H1 (cell line): ENCODE data around the gene RNF149. TPM values are rescaled to one million over a fixed set of nuclear protein-coding genes. Genes with fewer than 3 reads are reported as not detected.

ENCODE experiments used
- CTCF ChIA-PET: fragments of 300-600 bp; sonication (Branson Sonifier 250); formaldehyde crosslinking; loops from one replicate; lab custom pipeline; 2021; ENCODE audit not compliant: partially characterized antibody; lab: Charles Lee
- POLR2A ChIA-PET: fragments of 300-600 bp; sonication (Branson Sonifier 250); formaldehyde crosslinking; loops from one replicate; lab custom pipeline; 2021; ENCODE audit warnings: inconsistent platforms; ENCODE audit not compliant: partially characterized antibody; lab: Charles Lee
- DNase-seq, 2 experiments: peaks; one replicate each; pipeline versions ENCODE4 v3.0.0 to v3.0.0-alpha.2; 2010 to 2022; ENCODE audit warnings: low spot score in 2 of 2, low read depth in 1 of 2, mixed read lengths in 1 of 2
- FAIRE-seq: peaks from 2 replicates; lab custom pipeline; 2011; peaks lifted over from hg19 to GRCh38; lab: Jason Lieb, UNC
- H2AFZ ChIP-seq: 2 replicates; pipeline ENCODE4 v1.8.1; 2012; ENCODE audit warnings: low read length, inconsistent platforms
- H2AK5ac ChIP-seq: 2 replicates; pipeline ENCODE4 v1.6.1; 2013; ENCODE audit warnings: low read depth, low read length
- H2BK120ac ChIP-seq: replicated peaks from 2 replicates; pipeline ENCODE3; 2013; ENCODE audit warnings: low read depth, low read length, inconsistent platforms
- H2BK12ac ChIP-seq: 2 replicates; pipeline ENCODE4 v1.6.1; 2013; ENCODE audit warnings: low read depth, low read length
- H2BK15ac ChIP-seq: 2 replicates; pipeline ENCODE4 v1.6.1; 2013; ENCODE audit warnings: low read length
- H2BK20ac ChIP-seq: 2 replicates; pipeline ENCODE4 v1.6.1; 2013; ENCODE audit warnings: low read length
- H2BK5ac ChIP-seq: 2 replicates; pipeline ENCODE4 v1.6.1; 2013; ENCODE audit warnings: low read depth, low read length
- H3K14ac ChIP-seq: 2 replicates; pipeline ENCODE4 v1.6.1; 2013; ENCODE audit warnings: inconsistent platforms; ENCODE audit not compliant: insufficient read length
- H3K18ac ChIP-seq: 2 replicates; pipeline ENCODE4 v1.6.1; 2013; ENCODE audit warnings: low read length; ENCODE audit errors: extremely low read depth
- H3K23ac ChIP-seq: 2 replicates; pipeline ENCODE4 v1.6.1; 2013; ENCODE audit warnings: inconsistent platforms; ENCODE audit not compliant: insufficient read length
- H3K23me2 ChIP-seq: 2 replicates; pipeline ENCODE4 v1.6.1; 2013; ENCODE audit warnings: low read depth, low read length
- H3K27ac ChIP-seq: 2 replicates; pipeline ENCODE4 v1.6.1; 2011; ENCODE audit warnings: low read depth, low read length, inconsistent platforms
- H3K27me3 ChIP-seq, 4 experiments: replicated peaks in 1 of 4; 1 replicate in 1 of 4; 2 replicates in 3 of 4; pipeline versions ENCODE4 v1.6.1 to v1.8.1; 2011 to 2013; ENCODE audit warnings: low read length in 3 of 4, mild to moderate bottlenecking in 3 of 4, inconsistent platforms in 2 of 4, mixed read lengths in 2 of 4, moderate library complexity in 1 of 4; ENCODE audit not compliant: control insufficient read depth in 3 of 4, insufficient read depth in 3 of 4; ENCODE audit errors: extremely low read depth in 1 of 4
- H3K36me3 ChIP-seq, 4 experiments: 2 replicates each; pipeline versions ENCODE4 v1.6.1 to v1.8.1; 2011 to 2013; ENCODE audit warnings: mild to moderate bottlenecking in 4 of 4, low read length in 3 of 4, moderate library complexity in 2 of 4, control low read depth in 1 of 4, inconsistent platforms in 1 of 4; ENCODE audit not compliant: insufficient read depth in 4 of 4, control insufficient read depth in 2 of 4
- H3K4ac ChIP-seq: replicated peaks from 2 replicates; pipeline ENCODE3; 2013; ENCODE audit warnings: low read length, low read depth, mixed read lengths, inconsistent platforms; ENCODE audit not compliant: insufficient read length
- H3K4me1 ChIP-seq, 4 experiments: replicated peaks in 1 of 4; 1 replicate in 1 of 4; 2 replicates in 3 of 4; pipeline versions ENCODE4 v1.6.1 to v1.8.1; 2011 to 2013; ENCODE audit warnings: low read length in 3 of 4, inconsistent platforms in 2 of 4, mixed read lengths in 1 of 4; ENCODE audit not compliant: insufficient read depth in 4 of 4, control insufficient read depth in 3 of 4
- H3K4me2 ChIP-seq, 2 experiments: 2 replicates each; pipeline versions ENCODE4 v1.6.1 to v1.8.1; 2011 to 2013; ENCODE audit warnings: low read depth in 2 of 2, low read length in 2 of 2, control low read depth in 1 of 2, inconsistent platforms in 1 of 2, mild to moderate bottlenecking in 1 of 2; ENCODE audit not compliant: insufficient read depth in 1 of 2
- H3K4me3 ChIP-seq, 4 experiments: fragments of 200-600, 300-600 bp in 1 of 4; sonication (generic), shearing (Covaris generic), sonication (Bioruptor Twin) in 1 of 4; 2 replicates each; pipeline versions ENCODE4 v1.5.1 to v1.8.1; 2011 to 2016; ENCODE audit warnings: low read length in 4 of 4, low read depth in 3 of 4, control low read depth in 2 of 4, inconsistent platforms in 2 of 4, mild to moderate bottlenecking in 2 of 4, mixed read lengths in 1 of 4, moderate library complexity in 1 of 4; ENCODE audit not compliant: insufficient read depth in 2 of 4; ENCODE audit errors: extremely low read depth in 1 of 4
- H3K56ac ChIP-seq: replicated peaks from 2 replicates; pipeline ENCODE3; 2013; ENCODE audit warnings: low read depth, mild to moderate bottlenecking, mixed read lengths, low read length, inconsistent platforms; ENCODE audit not compliant: insufficient read length
- H3K79me1 ChIP-seq: 2 replicates; pipeline ENCODE4 v1.6.1; 2013; ENCODE audit warnings: low read depth, low read length, control low read depth
- H3K79me2 ChIP-seq, 2 experiments: 2 replicates each; pipeline versions ENCODE4 v1.6.1 to v1.8.1; 2012 to 2013; ENCODE audit warnings: low read length in 2 of 2, mild to moderate bottlenecking in 2 of 2, inconsistent platforms in 1 of 2; ENCODE audit not compliant: insufficient read depth in 2 of 2, control insufficient read depth in 1 of 2
- H3K9ac ChIP-seq, 4 experiments: replicated peaks in 1 of 4; 1 replicate in 1 of 4; 2 replicates in 3 of 4; pipeline versions ENCODE4 v1.6.1 to v1.8.1; 2011 to 2013; ENCODE audit warnings: low read depth in 3 of 4, low read length in 3 of 4, control low read depth in 2 of 4, mild to moderate bottlenecking in 2 of 4, moderate library complexity in 2 of 4, inconsistent platforms in 1 of 4; ENCODE audit errors: extremely low read depth in 1 of 4
- H3K9me3 ChIP-seq, 2 experiments: 2 replicates each; pipeline versions ENCODE4 v1.6.1 to v1.8.1; 2012 to 2013; ENCODE audit warnings: mild to moderate bottlenecking in 2 of 2, moderate library complexity in 2 of 2, control low read depth in 1 of 2, inconsistent platforms in 1 of 2, low read depth in 1 of 2, low read length in 1 of 2, mixed read lengths in 1 of 2; ENCODE audit not compliant: insufficient read depth in 2 of 2
- H4K20me1 ChIP-seq, 2 experiments: replicated peaks in 1 of 2; 2 replicates each; pipeline versions ENCODE3 to v1.8.1; 2011 to 2013; ENCODE audit warnings: inconsistent platforms in 2 of 2, low read length in 2 of 2, mild to moderate bottlenecking in 1 of 2; ENCODE audit not compliant: insufficient read depth in 2 of 2, control insufficient read depth in 1 of 2
- H4K5ac ChIP-seq: 2 replicates; pipeline ENCODE4 v1.6.1; 2013; ENCODE audit warnings: low read length, low read depth, mixed read lengths, inconsistent platforms; ENCODE audit not compliant: insufficient read length
- H4K8ac ChIP-seq: 2 replicates; pipeline ENCODE4 v1.8.0; 2013; ENCODE audit warnings: mild to moderate bottlenecking, moderate library complexity, low read length, inconsistent platforms; ENCODE audit not compliant: insufficient read depth; ENCODE audit errors: extremely low read depth
- H4K91ac ChIP-seq: replicated peaks from 2 replicates; pipeline ENCODE3; 2013; ENCODE audit warnings: low read length, mixed read lengths, inconsistent platforms; ENCODE audit not compliant: insufficient read length
- CBX5 ChIP-seq: fragments of 300-800, 300-1000 bp; sonication (generic); IDR thresholded peaks from 2 replicates; pipeline ENCODE4 v1.7.1; 2016; ENCODE audit warnings: antibody characterized with exemption, low read length, low read depth
- CHD2 ChIP-seq: IDR thresholded peaks from 2 replicates; pipeline ENCODE4 v1.6.1; 2012; ENCODE audit warnings: low read length, improper control_type of control experiment
- EZH2 ChIP-seq: fragments of 200-600 bp; sonication (generic); IDR thresholded peaks from 2 replicates; pipeline ENCODE4 v1.7.1; 2012; ENCODE audit warnings: low read depth, mild to moderate bottlenecking, moderate library complexity, low read length, inconsistent platforms; ENCODE audit not compliant: severe bottlenecking
- MAX ChIP-seq: IDR thresholded peaks from 2 replicates; pipeline ENCODE4 v1.6.1; 2012; ENCODE audit warnings: inconsistent platforms
- NANOG ChIP-seq: IDR thresholded peaks from 2 replicates; pipeline ENCODE4 v1.6.1; 2011; ENCODE audit warnings: low read length, low read depth, mild to moderate bottlenecking, inconsistent platforms; ENCODE audit not compliant: insufficient read depth, poor library complexity, severe bottlenecking
- WGBS, 2 experiments: shearing (Covaris generic) in 1 of 2; methylation state at CpG; one replicate each; pipeline versions ENCODE4 v1.1.6 to v1.1.7; 2013 to 2015; ENCODE audit warnings: low lambda C conversion rate in 2 of 2, mixed read lengths in 2 of 2, inconsistent platforms in 1 of 2, low coverage in 1 of 2, missing lambda C conversion rate in 1 of 2; ENCODE audit not compliant: insufficient replicate concordance in 2 of 2, insufficient coverage in 1 of 2, insufficient read length in 1 of 2; ENCODE audit errors: extremely low coverage in 1 of 2, missing lambda C conversion rate in 1 of 2; 5-methylcytosine and 5-hydroxymethylcytosine counted together
- polyA plus RNA-seq, 7 experiments: library from polyadenylated mRNA; depleted of rRNA in 3 of 7; stranded (reverse) in 5 of 7; unstranded in 2 of 7; fragments of >200 nt in 5 of 7; fragments of 200-250 nt in 2 of 7; gene quantifications; 1 replicate in 5 of 7; 2 replicates in 1 of 7; 4 replicates in 1 of 7; pipeline versions ENCODE4 v1.2.1 to v1.2.3, GENCODE V29; 2011 to 2013; ENCODE audit warnings: missing spikeins in 2 of 7, mixed read lengths in 2 of 7
- total RNA-seq: library from RNA; stranded (reverse); fragmentation: NEBNext Ultra II Directional; extraction: Animal tissue kit (Norgen Biotek cat#: 25700); gene quantifications from 2 replicates; pipeline ENCODE4 v1.2.1, GENCODE V29; 2021

The RNF149 gene
- total and polyA plus RNA-seq, 2 of the 8 experiments (the other 6 are each of a cell fraction or from before 2014, with no cell fraction given) = 16.6 to 28.2 TPM

DNA sequence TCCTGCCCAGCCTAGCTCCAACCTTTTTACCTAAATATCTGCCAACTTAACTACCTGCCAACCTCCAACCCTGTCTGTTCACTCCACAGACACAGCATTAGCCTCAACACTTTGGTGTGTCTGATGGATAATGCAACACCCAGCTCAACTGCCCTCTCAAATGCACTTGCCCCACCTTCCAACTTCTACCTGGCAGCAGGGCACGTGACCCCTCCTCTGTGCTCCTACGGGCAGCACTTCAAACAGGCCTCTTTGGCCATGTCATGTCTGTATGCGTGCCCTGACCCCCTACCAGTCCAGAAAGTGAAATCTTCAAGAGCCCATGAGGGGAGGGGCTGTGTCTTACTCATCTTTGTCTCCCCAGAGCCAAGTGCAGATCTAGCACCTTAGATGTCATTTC lies 25.5 kb downstream of the RNF149 start:
- Histone ChIP-seq H4K91ac (no peak overlapping the region), H3K4me1 (no peaks in the 10 kb centered on the region), H3K56ac (no peak overlapping the region), H3K4me3 (no peak overlapping the region), H3K23me2 (no peaks in the 10 kb centered on the region), H3K27ac (no peak overlapping the region), H2AFZ (no peak overlapping the region), H2BK15ac (no peak overlapping the region), H4K5ac (no peak overlapping the region), H2BK5ac (no peak overlapping the region), H4K8ac (no peak overlapping the region), H3K9me3 (no peaks in the 10 kb centered on the region), H2BK120ac (no peak overlapping the region), H3K4me2 (no peak overlapping the region), H4K20me1 (peaks cover 0 to 3% of the 10 kb centered on the region in 2 experiments), H3K14ac (no peak overlapping the region), H3K27me3 (no peaks in the 10 kb centered on the region), H2AK5ac (no peak overlapping the region), H3K79me1 (0 out of 2 replicates have a peak, but pooled peaks cover 2% of the 10 kb centered on the region), H3K4ac (no peak overlapping the region), H2BK20ac (no peak overlapping the region), H2BK12ac (no peak overlapping the region), H3K23ac (no peak overlapping the region), H3K9ac (no peak overlapping the region), H3K36me3 (peaks cover 3 to 58% (median 20%) of the 10 kb centered on the region in 4 experiments; a peak in 6 of 8 replicates), H3K79me2 (no peaks in the 10 kb centered on the region; a peak in 1 of 4 replicates), H3K18ac (no peak overlapping the region)
- FAIRE-seq = no peak
- WGBS, 2 experiments = 87% methylated on average over 3 of the region's 3 CpGs; no CpG with 5 or more reads in 1 of the 2 experiments
- DNase-seq = no peak
- ChIA-PET CTCF (interaction anchor here (0.6 to 1.5 kb wide), 3 partner anchors 15 to 105 kb away, joined by 3 to 4 read pairs (median 3); no protein-coding TSS in a partner anchor), POLR2A (interaction anchor here (2.4 kb wide), 1 partner anchor 15 kb away, joined by 6 read pairs; no protein-coding TSS in a partner anchor)
- TF ChIP-seq EZH2 = no peak
- no peak for TF ChIP-seq MAX
- TF ChIP-seq CHD2 = no peak
- no peak for TF ChIP-seq NANOG
- no peak for TF ChIP-seq CBX5
